T-helper 1 cell treated with Interleukin-12 subunit alpha and Interleukin-12 subunit beta and Interleukin-4 antibody, amounts not matched to agents 30 ng/mL and 1 ng/mL, for 36 hours (primary cell): Measurements from ENCODE around the gene TBC1D16. TPM values are rescaled to one million over a fixed set of nuclear protein-coding genes. Genes with fewer than 3 reads are reported as not detected.

Experiments
- intact Hi-C: fragments of 100-400 bp; cut with micrococcal nuclease; formaldehyde crosslinking; loops from one replicate; pipeline ENCODE4 v1.15.1; 2024
- total RNA-seq: library from RNA; stranded (reverse); gene quantifications from 2 replicates; pipeline ENCODE4 v1.2.3, GENCODE V29; 2022

Gene TBC1D16
- total RNA-seq, 1 donor from 2014 or later = 0.88 TPM

DNA sequence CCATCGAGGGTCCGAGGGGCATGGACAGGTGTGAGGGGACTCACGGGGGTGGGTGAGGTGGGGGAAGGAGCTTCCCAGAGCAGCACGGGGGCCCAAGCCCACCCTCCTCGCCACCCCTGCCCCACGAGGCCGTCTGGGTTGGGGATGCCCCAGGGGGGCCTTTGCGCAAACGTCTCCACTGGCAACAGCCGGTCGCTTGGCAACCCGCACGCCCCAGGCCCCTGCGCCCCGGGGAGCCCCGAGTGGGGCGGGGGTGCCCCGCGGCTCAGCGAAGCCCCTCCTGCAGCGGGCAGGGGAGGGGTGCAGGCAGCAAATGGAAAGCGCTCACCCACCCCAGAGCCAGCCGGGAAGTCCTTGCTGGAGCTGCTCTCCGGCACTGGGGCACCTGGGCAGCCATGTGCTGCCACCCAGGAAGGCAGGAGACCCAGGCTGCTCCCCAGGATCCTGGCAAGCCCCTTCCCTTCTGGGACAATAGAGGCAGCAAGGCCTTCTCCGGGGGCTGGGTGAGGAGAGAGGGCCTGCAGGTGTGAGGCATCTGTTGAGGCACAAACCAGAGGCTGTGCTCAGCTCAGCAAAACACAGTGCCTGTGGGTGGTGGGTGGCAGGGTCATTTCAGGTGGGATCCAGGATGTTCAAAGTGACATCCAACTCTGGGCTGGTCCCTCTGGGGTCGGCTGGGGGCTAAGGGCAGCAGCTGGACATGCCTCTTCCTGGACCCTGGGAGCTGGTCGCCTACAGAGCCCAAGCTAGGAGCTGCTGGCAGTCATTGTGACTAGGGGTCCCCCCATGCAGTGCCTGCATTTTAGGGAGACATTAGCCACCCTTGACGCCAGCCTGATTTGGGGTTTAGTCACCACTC lies 115.6 kb downstream of the TBC1D16 start:
- intact Hi-C loops = loop anchor here (5.0 kb wide), 1 partner anchor 68 kb away; no protein-coding TSS in a partner anchor

DNA sequence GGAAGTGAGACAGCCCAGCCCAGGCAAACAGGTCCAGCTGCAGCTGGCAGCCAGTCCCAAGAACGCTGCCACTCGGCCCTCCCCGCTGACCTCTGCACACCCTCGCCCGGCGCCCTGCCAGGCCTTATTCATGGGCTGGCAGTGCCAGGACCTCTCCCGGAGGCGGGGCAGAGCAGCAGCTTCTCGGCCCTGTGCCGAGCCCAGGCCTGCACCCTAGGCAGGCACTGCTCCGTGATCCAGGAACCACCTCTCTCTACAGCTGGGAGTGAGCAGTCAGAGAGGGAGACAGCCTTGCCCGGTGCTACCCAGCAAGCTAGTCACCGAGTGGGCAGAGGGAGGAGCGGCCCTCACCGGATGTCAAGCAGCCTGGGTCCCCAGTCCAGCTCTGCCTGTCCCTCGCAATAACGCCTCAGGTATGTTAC lies 116.5 kb downstream of the TBC1D16 start:
- intact Hi-C loops = no loop called here

DNA sequence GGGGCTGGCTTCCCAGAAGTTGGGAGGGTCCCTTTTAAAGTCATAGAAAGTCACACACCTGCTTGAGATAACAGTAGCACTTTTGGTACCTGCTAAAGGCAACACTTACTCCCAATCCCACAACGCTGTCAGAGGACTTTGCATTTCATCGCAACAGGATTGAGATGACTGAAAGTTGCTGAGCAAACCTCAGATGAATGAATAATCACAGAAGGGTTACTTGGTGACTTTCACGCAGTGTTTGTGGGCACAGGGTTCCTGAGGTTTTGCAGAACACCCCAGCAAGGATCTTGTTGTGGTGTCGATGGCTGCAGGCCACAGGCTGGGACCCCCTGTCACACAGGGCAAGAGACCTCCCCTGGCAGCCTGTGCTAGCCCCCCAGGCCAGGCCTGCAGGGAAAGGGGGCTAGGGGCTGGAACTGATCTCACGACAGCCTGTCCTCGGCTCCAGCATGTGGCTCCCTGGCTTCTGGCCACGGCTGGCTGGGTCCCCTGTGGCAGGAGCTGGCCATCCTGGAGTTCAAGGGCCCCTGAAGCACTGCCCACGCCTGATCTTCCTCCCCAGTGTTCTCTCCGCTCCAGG lies 117.0 kb downstream of the TBC1D16 start:
- intact Hi-C loops = no loop called here

DNA sequence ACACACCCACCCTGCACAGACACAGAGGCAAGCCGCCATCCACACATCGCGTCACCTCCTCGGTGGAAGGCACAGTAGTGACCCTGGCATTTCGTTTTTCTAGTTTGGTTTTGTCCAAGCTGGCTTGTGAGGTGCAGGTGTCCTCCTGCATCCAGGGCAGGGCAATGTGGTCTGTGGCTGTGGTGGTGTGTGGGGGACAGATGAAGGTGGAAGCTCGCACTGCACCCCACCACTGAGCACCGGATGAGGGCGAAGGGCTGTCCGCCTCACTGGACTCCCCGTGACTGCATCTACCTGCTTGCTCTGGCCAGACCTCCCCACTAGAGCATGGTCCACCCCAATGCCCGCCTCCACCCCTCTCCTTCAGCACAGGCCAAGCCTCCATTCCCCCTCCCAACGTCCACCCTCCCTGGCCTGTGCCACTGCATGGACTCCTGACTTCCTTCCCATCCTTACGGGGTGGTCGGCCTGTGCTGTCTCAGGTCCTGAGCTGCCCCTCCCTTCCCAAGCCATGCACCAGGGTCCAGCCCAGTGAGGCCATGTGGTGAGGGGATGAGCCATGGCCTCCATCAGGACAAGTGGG lies 117.7 kb downstream of the TBC1D16 start:
- intact Hi-C loops = no loop called here

DNA sequence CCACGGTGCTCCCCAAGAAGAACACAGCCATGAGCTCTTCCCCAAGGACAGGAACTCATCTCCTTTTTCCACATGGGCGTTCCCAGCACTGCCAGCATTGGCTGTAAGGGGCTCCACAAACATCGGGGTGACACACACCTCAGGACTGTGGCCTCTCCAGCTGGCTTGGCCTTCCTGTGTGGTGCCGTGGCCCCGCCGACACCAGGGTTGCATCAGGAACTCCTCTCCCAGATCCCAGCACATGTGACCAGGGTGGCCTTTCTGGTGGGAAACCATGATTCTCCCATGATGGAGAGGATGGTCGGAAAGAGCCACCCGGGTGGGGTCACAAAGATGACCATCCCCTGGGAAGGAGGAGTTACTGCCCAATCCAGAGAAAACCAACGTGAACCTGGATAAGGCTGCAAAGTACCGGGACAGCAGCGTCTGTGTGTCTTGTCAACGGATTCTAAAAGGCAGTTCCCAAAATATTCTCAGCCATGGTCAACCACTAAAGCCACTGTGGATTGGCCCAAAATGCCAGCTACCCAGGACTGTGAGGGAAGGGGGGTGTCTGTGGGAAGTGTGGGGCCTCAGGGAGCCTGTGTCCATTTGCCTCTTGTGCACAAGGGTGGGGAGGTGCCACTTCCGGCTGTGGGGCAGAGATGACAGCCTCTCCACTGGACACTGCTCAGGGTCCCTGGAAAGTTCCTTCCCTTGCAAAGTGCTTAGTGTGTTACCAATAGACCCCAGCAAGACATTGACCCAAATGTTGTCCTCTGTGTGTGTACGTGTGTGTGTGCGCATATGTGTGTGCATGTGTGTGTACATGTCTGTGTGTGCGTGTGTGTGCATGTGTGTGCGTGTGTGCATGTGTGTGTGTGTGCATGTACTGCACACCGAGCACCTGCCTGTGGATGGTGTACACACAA lies 118.4 kb downstream of the TBC1D16 start:
- intact Hi-C loops = loop anchor here (1.0 kb wide), 1 partner anchor 109 kb away; no protein-coding TSS in a partner anchor

DNA sequence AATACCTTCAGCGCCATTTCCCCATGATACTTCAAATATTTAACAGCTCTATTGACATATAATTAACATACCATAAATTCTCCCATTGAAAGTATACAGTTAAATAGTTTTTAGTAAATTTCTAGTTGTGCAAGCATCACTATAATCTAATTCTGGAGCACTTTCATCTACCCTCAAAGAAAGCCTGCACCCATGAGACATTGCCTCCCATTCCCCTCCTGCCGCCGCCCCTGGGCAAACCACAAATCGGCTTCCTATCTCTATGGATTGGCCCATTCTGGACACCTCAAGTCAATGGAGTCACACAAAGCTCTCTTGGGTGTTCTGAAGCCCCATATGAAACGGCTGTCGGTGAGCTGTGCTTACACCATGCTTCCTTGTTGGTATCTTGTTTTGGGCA lies 119.2 kb downstream of the TBC1D16 start:
- intact Hi-C loops = loop anchor here (1.0 kb wide), 1 partner anchor 108 kb away; no protein-coding TSS in a partner anchor

DNA sequence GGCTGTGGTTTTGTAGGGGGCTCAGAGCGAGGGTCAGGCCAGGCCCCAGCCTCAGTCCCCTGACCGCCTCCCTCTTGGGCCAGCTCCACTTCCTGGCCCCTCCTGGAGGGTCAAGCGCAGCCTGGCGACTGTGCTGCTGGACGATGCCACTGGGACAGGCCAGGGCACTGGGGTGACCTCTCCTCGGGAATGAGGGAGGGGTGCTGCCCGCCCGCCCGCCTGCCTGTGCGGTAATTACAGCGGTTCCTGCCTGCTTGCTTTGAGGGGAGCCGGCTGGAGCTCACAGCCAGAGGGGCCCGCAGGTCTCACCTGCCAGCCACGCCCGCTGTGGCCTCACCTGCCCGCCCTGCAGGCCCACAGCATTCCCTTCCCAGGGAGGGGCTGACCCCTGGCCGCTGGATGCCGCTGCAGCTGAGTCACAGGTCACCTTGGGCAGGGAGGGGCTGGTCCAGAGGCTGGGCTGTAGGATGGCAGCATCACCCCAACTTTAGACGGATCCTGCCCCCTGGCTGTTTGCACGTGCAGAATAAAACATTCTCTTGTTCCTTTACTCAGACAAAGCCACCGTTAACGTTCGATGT lies 119.7 kb downstream of the TBC1D16 start:
- intact Hi-C loops = loop anchor here (1.0 kb wide), 1 partner anchor 108 kb away; no protein-coding TSS in a partner anchor

DNA sequence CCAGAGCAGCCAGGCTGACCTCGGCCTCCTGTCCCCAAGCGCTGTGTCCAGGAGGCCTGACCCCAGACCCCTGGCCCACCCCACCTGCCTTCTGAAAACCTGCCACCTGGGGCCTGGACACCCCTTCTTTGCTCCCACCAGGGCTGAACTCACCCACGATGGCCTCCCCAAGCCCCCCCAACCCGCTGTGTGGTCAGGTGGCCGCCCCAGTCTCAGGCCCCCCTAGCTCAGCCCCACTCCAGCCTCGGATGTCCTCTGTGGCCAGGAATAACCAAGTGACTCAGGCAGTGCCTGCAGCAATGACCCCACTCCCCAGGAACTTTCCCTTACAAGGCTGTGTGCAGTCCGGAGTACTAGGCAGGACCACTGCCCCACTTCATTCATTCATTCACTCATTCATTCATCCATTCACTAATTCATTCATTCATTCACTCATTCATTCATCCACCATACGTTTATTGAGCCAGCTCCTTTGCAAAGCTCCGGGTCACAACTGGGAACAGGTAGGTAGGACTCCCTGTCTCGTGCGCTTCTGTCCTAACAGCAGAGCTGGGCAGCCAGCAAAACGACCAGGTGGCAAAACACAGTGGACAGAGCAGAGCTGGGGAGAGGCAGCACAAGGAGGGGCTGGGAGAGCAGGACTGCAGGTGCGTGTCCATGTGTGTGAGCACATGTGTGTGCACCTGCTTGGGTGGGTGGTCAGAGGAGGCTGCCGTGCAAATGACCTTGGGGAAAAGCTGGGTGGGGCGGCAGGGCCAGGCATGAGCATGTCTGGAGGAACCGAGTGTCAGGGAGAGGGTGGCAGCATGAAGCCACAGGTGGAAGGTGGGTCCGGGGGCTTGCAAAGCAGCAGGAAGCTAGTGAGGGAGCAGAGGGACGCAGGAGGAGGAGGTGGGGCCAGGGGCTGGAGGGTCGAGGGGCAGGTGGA lies 120.6 kb downstream of the TBC1D16 start:
- intact Hi-C loops = no loop called here

DNA sequence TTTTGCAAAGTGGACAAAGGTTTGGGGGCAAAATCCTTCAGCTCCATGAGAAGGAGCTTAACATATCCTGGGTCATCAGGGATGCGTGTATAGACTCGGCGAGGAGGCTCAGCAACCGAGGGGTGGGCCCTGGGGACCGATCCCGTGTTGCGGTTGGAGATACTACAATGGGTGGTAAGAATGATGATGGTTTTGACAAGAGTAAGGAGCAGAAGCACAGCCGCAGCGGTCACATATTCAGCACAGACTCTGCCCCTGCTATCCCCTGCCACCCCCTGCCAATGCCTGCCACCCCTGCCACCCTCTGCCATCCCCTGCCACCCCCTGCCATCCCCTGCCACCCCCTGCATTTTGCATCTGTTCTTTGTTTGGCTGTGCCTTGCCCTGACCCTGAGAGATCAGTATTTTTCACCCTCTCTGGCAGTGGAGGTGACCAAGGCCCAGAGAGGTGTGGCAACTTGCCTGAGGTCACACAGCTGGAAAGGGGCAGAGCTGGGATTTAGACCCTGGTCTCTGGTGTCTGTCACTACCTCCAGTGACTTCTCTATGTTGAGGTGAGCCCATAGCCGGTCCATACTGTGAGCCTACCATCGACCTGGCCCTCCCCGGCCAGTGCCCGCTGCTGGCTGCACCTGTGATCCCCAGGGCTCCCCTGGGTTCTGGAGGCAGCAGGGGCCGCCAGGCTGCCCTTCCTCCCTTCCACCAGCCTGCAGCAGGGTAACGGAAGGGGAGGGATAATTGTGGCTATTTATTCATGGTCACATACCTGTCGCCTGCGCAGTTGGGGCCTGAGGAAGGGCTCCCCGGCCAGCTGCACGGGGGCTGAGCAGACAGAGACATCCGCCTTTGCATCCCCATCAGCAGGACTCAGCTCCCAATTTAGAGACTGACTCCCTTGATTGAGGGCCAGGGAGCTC lies 121.5 kb downstream of the TBC1D16 start:
- intact Hi-C loops = no loop called here

DNA sequence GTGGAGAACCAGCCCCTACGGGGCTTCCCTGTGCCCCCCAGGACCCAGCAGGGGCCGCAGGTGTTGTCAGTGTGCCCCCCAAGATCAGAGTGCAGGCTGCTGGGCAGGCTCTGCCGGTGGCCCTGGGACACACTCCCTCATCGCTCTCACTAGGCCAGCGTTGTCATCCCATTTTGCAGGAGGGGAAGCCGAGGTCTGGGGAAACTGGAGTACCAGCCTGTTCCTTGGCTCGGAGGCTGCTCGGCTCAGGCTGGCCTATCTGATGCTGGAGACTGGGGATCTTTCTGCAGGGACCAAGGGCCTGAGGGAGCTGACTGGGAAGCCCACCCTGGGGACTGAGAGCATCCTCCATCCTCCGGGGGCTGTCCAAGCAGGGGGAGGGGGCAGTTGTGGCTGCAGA lies 122.2 kb downstream of the TBC1D16 start:
- intact Hi-C loops = no loop called here

DNA sequence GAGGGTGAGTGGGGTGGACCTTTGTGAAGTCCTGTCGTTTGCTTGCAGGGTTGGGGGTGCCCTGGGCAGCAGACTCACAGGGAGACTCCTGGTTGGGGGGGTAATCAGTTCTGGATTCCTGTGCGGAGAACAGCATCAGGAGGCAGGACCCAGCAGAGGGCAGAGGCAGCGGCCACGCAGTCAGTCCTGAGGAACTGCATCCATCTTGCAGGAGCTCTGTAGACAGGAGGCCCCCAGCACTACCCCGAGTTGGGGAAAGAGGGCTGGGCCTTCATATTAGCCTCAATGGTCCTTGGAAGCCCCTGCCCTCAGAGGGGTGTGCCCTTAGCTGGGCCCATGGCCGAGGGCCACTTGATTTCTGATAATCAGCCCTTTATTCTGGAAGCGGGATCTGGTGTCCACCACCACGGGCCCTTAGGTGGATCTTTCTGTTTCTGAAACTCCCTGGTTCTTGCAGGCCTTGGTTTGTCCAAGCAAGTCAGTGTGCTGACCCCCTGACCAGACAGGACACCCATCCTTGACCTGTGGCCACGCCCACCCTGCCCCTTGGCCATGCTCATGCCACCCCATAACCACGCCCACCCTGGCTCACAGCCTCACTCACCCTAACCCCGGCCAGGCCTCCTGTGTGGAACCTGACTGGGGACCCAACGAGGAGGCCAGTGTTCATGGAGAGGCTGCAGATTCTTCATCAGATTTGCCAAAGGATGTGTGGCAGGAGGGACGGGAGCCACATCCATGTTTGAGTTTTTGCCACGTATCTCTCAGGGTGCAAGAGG lies 122.9 kb downstream of the TBC1D16 start:
- intact Hi-C loops = no loop called here

DNA sequence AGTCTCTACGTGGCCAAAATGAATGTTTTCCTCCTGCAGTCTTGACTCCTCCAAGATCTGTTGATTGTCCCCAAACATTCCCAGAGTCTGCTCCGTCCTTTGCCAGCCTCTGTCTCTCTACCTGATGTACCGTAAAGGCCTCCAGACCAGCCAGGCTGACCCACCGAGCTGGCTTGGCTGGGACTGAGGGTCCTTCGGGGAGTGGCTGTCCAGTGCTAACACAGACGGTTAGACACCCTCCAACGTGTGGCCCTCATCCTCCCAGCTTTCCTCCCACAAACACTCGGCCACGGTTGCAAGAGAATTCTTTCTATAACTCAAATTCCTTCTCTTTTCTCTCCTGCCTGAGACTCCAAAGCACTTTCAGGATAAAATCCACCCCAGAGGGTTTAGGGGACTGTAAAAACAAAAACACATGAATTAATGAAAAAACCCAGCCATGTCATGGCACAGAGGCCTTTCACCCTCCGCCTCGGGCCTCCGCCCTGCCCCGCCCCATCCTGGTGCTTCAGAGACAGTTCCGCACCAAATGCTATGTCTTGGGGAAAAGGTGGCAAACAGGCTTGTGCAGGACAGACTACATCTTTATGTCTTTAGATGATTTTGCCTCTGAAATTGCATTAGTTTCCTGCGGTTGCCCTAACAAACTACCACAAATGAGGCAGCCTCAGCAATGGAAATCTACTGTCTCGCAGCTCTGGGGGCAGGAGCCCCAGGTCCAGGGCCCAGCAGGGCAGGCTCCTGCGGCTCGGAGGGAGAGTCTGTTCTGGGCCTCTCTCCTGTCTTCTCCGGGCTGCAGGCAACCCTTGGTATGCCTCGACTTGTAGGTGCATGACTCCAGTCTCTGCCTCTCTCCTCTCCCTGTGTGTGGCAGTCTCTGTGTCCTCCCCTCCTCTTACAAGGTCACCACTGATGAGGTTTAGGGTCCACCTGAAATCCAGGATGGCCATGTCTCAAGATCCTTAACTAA lies 124.0 kb downstream of the TBC1D16 start:
- intact Hi-C loops = no loop called here

DNA sequence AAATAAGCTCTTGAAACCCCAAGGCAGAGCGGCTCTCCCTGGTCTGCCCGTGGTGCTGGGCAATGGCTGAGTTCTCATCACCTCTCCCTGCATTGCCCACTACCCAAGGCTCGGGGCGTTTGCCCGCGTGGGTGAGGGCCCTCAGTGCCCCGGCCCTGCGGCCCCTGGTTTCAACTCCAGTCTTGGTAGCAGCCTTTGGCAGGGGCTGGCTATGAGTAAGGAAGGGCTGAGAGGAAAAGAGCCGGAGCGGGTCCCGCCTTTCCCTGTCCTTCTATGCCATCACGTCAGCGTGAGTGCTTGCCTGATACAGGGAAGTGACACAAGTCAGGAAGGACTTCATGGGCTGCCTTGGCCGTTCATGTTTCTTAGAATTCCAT lies 124.7 kb downstream of the TBC1D16 start:
- intact Hi-C loops = no loop called here

DNA sequence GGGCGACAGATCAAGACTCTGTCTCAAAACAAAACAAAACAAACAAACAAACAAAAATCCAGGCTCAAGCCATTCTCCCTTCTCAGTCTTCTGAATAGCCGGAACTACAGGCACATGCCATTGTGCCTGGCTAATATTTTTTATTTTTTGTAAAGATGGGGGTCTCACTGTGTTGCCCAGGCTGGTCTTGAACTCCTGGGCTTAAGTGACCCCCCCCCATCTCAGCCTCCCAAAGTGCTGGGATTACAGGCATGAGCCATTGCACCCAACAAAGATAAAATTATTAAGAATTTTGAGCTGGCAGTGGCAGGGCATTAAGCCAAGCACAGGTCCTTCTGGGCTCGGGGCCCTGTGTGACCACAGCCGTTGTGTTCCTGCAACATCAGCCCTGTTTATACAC lies 126.6 kb downstream of the TBC1D16 start:
- intact Hi-C loops = no loop called here

DNA sequence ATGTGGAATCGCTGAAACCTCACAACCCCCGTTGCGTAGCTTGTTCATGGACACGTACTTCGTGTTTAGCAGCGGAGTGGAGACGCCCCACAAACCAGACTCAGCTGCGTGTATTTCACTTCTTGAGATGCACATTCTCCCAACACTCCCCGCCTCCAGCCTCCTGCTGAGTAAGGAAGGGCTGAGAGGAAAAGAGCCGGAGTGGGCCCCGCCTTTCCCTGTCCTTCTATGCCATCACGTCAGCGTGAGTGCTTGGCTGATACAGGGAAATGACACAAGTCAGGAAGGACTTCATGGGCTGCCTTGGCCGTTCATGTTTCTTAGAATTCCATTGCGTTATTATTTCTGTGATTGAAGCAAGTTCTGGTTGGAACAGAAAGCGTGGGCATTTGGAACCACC lies 127.8 kb downstream of the TBC1D16 start:
- intact Hi-C loops = no loop called here

DNA sequence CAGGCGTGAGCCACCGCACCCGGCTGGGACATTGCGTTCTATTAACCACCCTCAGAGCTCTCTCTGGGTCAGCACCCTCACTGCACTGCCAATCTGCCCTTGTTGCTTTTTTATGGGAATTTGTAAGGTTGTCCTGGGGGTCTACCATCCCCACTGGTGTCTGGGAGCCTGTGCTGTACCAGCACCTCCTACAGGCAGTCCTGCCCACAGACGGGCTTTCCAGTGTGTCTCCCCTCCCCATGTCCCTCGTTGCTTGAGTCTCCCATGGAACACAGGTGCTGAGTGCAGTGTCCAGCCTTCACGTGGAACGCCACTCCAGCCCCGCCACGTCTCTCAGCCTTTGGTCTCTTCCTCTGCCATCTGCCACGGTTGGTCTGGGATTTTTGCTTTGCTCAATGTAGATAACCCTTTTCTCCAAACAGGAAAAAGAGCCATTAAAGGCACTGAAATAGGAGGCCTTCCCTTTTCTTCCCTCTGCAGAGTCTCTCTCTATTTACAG lies 128.4 kb downstream of the TBC1D16 start:
- intact Hi-C loops = no loop called here

DNA sequence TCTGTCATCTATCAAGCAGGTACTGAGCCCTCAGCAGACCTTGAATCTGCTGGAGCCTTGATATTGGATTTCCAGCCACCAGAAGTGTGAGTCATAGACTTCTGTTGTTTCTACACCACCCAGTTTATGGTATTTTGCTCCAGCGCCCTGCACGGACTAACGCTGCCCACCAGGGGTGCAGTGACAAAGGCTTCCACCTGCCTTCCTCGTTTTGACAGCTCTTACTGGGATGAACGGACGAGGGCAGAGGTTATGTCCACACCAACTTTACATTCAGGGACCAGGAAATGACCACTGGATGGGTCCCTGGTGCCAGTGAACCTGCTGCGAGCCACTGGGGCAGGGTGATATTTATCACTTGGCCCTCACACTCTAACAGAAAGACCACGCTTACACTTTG lies 129.8 kb downstream of the TBC1D16 start:
- intact Hi-C loops = no loop called here
